ENCODE data around the gene MCTP1.

GRCh38 chr5:94977437-94977836 is 307.5 kb downstream of the MCTP1 start:
- TF ChIP-seq CTCF (IDR thresholded peaks at IDR 0.05; ENCODE audit: low read length) (no peak), EZH2phosphoT487 (IDR thresholded peaks at IDR 0.05; ENCODE audit: low read length) (no peak)

Measured in MM.1S (cell line).